Stimulated activated CD8-positive, alpha-beta memory T cell treated with anti-CD3 and anti-CD28 coated beads, Interleukin-4, amount 100 ng/mL, for 24 hours (primary cell): ENCODE data around the gene TMEM134.

Experiments
- DNase-seq: peaks from one replicate; pipeline ENCODE4 v3.0.0-alpha.2; 2020; ENCODE audit warnings: low read depth

TMEM134 gene

GRCh38 chr11:67500831-67501715 is 32.0 kb upstream of the TMEM134 start:
- DNase-seq: no peak

DNA sequence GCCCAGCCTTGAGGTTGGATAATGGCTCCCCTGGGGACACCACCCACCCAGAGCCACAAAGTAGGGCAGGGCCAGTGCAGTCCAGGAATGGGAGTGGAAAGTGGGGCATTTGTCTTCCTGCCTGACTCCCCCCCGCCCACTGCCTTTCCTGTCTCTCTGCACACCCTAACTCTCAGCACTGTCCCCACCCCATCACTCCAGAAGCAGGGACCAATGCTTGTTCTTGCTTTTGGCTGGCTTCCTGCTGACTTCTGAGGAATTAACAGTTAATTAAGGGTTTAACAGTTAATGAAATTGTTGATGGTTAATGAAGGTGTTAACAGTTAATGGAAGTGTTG is 31.4 kb upstream of the TMEM134 start:
- no peak for DNase-seq

- no peak for DNase-seq
These were observed 30.9 kb upstream of the TMEM134 start for GRCh38 chr11:67499808-67500483.

DNA sequence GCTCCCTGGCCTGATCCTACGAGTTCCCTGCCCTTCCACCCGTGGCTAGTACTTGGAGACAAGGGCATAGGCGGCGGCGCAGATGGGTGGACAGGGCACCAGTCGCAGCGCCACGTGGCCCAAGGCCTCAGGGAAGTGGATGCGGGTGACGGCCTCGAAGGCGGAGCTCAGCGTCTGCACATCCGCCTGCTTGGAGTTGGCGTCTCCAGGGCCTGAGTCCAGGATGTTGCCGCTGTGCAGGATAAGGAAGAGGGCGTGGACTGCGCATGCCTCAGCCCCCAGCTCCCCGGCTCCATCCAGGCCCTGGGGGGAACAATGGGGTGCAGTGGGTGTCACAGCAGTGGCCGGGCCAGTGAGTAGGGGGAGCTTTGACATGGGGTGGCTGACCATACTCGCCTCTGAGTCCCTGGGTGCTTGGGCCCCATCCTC is 29.5 kb upstream of the TMEM134 start:
- no peak for DNase-seq

- no peak for DNase-seq
These were observed 28.7 kb upstream of the TMEM134 start for GRCh38 chr11:67497656-67498291.

- DNase-seq: no peak
These were observed 27.1 kb upstream of the TMEM134 start for GRCh38 chr11:67496113-67496512.

DNA sequence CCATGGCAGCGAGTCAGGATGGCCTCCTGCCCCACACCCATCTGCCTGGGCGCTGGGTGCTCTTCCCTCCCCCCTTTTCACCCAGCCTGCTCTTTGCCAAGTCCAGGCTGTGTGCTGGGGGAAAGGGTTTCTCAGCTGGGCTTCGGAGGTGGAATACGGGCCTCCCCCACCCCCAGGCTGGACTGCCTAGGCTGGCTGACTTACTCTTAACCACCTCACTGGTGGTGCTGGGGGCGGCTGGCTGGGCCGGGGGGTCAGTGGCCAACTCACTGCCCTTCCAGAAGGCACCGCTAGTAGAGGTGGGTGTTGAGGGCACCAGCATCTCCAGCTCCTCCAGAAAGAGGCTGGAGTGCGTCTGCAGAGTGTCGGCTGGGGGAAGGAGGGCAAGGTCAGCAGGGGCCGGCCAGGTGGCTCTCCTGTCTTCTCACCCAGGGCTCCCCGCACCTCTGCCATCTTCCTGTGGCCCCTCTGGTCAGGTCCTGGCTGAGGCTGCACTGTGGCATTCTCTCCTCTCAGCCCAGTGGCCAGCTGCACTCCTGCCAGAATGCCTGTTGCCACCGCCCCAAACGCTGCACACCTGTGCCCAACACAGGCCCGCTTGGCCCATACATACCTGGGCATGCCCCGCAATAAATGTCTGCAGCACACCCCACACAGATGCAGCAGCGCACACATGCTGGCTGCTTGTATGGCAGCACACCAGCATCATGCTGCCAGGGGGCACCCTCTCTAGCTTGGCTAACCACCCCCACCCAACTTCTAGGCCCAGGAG is 26.4 kb upstream of the TMEM134 start:
- no peak for DNase-seq

DNA sequence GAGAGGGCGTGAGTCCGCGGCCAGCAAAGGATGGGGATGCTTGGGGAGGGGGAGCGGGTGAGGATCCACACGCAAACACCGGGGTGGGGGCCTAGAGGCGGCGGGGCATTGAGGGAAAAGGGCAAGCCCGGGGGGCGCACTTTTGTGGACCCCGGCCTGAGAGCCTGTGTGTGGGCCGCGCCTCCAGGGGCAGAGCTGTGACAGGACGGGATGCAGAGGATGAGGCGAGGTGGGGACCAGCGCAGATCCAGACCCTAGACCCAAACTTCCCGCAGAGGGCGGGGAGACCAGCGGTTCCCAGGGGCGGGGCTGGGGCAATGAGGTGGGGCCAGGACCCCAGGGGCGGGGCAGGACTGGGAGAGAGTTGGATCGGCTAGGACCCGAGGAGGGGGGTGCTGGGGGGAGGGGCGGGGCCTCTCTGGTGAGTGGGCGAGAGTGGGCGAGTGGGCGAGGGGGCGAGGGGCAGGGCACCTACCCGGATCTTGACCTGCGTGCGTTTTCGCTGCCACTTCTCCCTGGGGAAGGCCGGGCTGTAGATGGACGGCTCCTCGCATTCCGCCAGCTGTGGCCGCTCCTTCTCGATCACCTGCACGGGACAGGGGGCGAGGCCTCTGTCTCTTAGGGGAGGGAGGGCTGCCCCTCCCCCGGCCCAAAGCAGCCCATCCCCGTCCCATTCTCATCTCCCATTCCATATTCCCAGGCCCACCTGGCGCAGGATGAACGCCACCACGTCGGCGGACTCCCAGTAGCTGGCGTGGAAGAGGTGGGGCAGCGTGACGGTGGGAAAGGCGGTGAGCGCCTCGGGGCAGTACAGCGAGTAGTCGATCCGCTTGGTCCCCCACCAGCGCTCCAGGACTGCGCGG is 25.6 kb upstream of the TMEM134 start:
- no peak for DNase-seq

GRCh38 chr11:67493548-67494370 is 24.7 kb upstream of the TMEM134 start:
- DNase-seq: no peak

- DNase-seq: no peak
These were observed 23.9 kb upstream of the TMEM134 start for GRCh38 chr11:67492801-67493547.

DNA sequence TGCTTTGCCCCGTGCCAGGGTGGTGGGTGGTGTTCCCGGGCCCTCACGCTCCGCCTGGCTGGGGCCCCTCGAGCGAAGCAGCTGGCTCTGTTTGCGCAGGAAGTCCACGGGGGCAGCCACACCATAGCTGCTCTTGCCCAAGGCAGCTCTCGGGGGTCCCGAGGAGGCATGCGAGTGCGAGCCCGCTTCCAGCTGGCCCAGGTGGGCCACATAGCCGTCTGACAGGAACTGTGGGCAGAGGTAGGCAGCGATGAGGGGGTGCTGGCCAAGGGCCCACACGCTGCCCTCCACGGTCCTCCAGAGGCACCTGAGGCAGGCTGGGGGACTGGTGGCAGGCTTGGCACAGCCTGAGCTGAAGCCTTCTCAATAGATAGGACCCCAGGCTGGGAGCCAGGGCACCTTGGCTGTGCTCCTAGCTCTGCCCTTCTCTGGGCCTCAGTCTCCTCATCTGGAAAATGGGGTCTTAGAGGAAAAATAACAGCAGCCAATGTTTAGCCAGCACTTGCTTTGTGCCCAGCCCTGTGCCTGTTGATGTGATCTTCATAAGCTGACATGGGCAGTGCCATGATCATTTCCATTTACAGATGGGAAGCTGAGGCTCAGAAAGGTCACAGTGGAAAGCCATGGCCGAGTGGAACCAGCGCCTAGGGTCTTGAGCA is 23.1 kb upstream of the TMEM134 start:
- no peak for DNase-seq

GRCh38 chr11:67491276-67492068 is 22.4 kb upstream of the TMEM134 start:
- DNase-seq: no peak

- no peak for DNase-seq
These were observed 21.6 kb upstream of the TMEM134 start for GRCh38 chr11:67490727-67491065.

- DNase-seq: no peak
These were observed 21.1 kb upstream of the TMEM134 start for GRCh38 chr11:67489885-67490726.

DNA sequence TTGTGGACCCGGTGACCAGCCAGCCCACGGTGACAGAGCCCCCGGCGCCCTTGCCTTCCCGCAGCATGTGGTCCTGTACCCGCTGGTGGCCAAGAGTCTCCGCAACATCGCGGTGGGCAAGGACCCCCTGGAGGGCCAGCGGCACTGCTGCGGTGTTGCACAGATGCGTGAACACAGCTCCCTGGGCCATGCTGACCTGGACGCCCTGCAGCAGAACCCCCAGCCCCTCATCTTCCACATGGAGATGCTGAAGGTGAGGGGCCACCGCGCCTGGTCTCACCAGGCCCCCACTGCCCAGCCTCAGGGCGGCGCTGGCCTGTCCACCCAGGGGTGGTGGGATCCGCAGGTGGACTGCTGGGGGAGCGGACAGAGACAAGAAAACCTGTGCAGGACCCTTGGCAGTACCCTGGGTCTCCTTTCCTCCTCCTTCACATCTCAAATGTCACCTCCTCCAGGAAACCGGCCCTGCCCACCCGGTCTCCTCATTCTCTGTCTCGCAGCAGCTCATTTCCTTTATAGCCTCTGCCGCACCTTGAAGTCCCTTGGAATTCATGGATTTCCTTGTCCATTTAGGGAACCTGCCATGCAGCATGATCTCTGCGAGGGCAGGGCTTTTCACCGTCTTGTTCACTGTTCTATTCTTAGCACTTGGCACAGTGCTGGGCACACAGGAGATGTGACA is 20.3 kb upstream of the TMEM134 start:
- no peak for DNase-seq

DNA sequence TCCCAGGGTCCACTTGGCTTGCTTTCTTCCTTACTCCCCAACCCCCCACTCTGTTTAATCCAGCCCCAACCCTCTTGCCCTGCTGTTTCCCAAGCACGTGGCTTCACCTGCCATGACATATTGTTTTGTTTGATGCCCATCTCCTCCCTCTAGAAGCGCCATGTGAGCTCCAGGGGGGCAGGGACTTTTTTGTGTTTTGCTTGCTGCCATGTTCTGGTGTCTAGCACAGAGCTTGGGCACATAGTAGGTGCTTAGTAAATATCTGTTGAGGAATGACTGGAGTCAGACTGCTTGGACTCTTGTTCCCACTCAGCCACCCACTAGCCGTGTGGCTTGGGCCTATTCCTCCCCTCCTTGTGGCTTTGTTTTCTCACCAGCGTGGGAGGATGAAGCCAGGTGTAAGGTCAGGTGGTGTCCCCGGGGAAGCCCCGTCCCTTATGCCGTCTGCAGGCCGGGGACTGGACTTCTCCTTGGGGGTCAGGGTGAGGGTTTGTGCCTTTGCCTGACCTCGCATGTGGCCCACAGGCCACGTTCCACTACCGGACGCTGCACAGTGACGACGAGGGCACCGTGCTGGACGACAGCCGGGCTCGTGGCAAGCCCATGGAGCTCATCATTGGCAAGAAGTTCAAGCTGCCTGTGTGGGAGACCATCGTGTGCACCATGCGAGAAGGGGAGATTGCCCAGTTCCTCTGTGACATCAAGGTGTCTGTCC is 17.6 kb upstream of the TMEM134 start:
- DNase-seq: no peak
